HG03064 (cell line): Measurements from ENCODE around the gene NCOA1.

Experiments
- ATAC-seq: cut with Tn5 transposase; IDR thresholded peaks from one replicate; pipeline ENCODE4 v1.9.1; 2021; ENCODE audit warnings: low read depth; ENCODE audit not compliant: unreplicated experiment

The NCOA1 gene

GRCh38 chr2:24814516-24814915, 323.5 kb downstream of the NCOA1 start:
- ATAC-seq: no peak

GRCh38 chr2:24815171-24815570, 324.1 kb downstream of the NCOA1 start:
- no peak for ATAC-seq

DNA sequence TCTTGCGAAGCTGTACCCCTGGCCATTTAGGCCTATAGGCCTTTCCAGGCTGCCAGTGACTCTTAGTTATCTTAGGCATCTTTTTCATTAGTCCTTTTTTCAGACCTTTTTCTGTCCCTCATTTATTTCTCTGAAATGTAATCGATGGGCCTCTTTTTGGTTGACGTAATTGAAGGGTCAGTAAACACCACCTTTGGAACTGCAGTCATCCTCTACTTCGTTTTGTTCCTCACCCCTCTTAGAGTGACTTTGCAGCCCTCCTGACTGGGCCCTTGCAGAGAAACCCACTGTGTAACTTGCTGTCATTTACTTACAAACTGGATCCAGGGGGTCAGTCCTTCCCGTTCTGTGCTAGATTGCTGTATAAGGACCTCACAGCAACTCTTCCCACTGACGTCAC, 325.4 kb downstream of the NCOA1 start:
- no peak for ATAC-seq

DNA sequence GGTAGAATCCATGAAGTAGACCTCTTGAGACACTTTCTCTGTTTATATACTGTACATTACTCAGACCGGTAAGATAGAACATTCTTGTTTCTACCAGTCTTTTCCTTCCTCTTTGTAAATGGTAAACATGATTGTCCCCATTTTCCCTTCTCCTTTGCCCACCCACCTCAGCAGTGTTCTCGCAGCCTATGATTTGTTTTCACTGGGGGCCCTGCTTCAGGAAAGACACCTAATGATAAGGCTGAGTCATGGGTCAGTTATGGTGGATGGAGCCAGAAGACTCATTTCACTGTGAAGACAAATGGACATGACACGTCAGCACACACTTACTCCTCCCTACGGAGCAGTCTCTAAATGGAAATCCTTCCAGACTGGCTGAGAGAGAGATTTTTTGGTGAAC, 325.8 kb downstream of the NCOA1 start:
- no peak for ATAC-seq

GRCh38 chr2:24818721-24819167, 327.7 kb downstream of the NCOA1 start:
- ATAC-seq: no peak

DNA sequence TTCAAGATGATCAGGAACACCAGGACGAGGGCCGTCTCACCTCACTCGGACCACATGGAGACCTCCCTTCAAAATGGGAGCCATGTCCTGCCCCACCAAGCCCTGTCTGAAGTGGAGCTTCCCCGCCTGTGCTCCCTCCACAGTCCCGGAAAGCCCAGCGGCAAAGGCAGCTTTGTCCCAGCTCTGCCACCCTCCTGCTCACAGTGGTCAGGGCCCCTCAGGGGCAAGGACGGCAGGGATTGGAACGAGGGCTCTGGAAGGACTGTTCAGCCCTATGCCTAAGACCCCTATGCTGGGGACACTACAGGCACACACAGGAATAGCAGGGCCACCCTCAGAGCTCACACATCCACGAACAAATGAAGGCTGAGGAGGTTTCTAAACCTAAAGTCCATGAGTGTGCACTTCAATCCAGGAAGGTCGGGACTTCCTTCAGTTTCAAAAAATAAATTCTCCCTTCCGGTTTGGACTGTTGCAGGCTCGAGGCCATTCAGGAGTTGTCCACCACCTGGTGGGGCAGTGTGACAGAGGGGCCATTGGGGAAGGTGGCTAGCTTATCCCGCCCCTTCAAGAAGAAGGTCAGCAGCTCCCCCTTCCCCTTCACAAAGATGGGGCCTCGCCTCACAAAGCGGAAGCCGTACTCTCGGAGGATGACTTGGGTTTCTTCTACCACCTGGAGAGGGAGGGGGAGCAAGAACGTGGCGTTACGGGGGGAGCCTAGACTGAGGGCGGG, 328.6 kb downstream of the NCOA1 start:
- ATAC-seq: no peak

DNA sequence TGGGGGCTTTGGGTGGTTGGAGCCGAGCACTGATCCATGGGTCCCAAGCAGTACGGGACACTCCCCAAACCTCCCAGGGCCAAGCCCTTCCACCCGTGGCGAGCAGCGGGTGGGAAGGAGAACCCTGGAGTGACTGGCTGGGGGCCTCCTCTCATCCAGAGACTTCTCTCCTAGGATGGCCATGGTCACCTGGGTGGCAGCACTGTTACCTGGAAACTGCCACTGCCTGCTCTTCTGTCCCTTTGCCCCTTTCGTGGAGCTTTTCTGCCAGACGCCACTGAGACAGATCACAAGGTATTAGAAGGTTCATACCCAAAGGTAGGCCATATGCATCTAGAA, 329.1 kb downstream of the NCOA1 start:
- ATAC-seq: no peak
